ENCODE results near the gene ZNF385B. TPM values are rescaled to one million over a fixed set of nuclear protein-coding genes. Genes with fewer than 3 reads are reported as not detected.

Gene ZNF385B
- total RNA-seq, 4 donors from 2014 or later: 0.41 to 3.3 TPM; not detected in 2

DNA sequence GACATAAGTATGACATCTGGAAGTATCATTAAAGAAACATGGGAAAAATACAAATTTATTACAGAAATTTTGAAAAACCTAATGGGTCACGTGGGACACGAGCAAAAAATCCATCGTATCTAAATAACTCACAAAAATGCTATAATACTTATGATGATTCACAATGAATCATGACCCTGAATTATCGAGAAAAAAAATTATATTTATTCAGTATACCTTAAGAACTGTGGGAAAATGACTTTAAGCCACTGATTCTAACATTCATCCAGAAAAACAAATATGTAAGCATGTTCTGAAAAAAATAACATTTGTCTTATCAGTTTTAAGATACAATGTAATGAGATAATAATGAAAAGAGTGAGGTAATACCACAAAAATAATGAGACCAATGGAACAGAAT lies 51.8 kb downstream of the ZNF385B start:
- intact Hi-C loops (cut with DNase I; ENCODE audit: low total_unique reads): no loop called here
- TF ChIP-seq, protein P1, sequence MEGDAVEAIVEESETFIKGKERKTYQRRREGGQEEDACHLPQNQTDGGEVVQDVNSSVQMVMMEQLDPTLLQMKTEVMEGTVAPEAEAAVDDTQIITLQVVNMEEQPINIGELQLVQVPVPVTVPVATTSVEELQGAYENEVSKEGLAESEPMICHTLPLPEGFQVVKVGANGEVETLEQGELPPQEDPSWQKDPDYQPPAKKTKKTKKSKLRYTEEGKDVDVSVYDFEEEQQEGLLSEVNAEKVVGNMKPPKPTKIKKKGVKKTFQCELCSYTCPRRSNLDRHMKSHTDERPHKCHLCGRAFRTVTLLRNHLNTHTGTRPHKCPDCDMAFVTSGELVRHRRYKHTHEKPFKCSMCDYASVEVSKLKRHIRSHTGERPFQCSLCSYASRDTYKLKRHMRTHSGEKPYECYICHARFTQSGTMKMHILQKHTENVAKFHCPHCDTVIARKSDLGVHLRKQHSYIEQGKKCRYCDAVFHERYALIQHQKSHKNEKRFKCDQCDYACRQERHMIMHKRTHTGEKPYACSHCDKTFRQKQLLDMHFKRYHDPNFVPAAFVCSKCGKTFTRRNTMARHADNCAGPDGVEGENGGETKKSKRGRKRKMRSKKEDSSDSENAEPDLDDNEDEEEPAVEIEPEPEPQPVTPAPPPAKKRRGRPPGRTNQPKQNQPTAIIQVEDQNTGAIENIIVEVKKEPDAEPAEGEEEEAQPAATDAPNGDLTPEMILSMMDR (IDR thresholded peaks at IDR 0.05): no peak
- TF ChIP-seq POLR2A (IDR thresholded peaks at IDR 0.05): no peak

DNA sequence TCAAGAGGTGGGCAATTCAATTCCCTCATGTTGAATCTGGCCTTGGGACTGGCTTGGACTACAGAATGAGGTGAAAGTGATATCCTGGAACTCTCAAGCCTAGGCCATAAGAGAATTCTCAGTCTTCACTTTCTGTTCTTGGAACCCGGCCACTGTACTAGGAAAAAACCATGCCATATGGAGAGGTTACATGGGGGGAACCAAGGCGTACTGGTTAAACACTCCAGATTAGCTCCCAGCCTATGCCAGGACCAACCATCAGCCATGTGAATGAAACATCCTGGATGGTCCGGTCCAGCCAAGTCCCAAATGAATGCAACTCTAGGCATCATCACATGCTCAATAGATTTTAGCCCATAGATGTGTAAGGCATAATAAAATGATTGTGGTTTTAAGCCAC lies 56.4 kb downstream of the ZNF385B start:
- H3K4me1 ChIP-seq: no peaks in the 10 kb centered on the region
- DNase-seq: no peak
- no peak overlapping the region for H3K4me3 ChIP-seq
- no peak overlapping the region for H3K27ac ChIP-seq
- TF ChIP-seq POLR2A (IDR thresholded peaks at IDR 0.05): no peak
- TF ChIP-seq, protein P1 (IDR thresholded peaks at IDR 0.05): no peak
- no peaks in the 10 kb centered on the region for H3K9me3 ChIP-seq
- intact Hi-C loops (cut with DNase I; ENCODE audit: low total_unique reads): no loop called here
- H3K36me3 ChIP-seq: no peaks in the 10 kb centered on the region
- no peaks in the 10 kb centered on the region for H3K27me3 ChIP-seq

More for the DNA sequence above, 51.8 kb downstream of the ZNF385B start:
- Histone ChIP-seq H3K4me3 (no peak overlapping the region), H3K36me3 (no peaks in the 10 kb centered on the region), H3K27me3 (no peaks in the 10 kb centered on the region), H3K27ac (no peak overlapping the region), H3K9me3 (no peaks in the 10 kb centered on the region), H3K4me1 (no peaks in the 10 kb centered on the region)
- DNase-seq: no peak

DNA sequence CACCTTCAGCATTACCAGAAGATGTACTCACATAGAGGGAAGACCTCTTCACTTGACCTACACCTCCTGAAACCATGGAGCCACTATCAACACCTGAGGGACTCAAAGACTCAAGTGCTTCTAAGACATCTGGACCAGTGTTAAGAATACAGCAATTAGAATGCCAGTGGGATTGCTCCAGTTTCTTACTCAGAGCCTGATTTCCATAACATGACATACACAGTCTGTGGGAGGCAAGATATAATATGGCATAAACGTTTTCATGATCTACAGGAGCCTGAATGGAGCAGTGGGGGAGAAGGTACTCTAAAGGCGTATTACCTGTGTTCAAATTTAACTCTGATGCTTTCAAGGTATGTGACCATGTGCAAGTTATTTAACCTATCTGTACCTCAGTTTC lies 57.2 kb downstream of the ZNF385B start:
- intact Hi-C loops (cut with DNase I; ENCODE audit: low total_unique reads): no loop called here

GRCh38 chr2:179802051-179802882 lies 59.1 kb downstream of the ZNF385B start:
- TF ChIP-seq POLR2A (IDR thresholded peaks at IDR 0.05): no peak
- TF ChIP-seq, protein P1 (IDR thresholded peaks at IDR 0.05): no peak
- intact Hi-C loops (cut with DNase I; ENCODE audit: low total_unique reads): no loop called here
- no peak for DNase-seq
- Histone ChIP-seq H3K27me3 (no peaks in the 10 kb centered on the region), H3K27ac (no peak overlapping the region), H3K4me3 (no peak overlapping the region), H3K9me3 (no peaks in the 10 kb centered on the region), H3K36me3 (no peaks in the 10 kb centered on the region), H3K4me1 (no peaks in the 10 kb centered on the region)

More for the DNA sequence above, 57.2 kb downstream of the ZNF385B start:
- Histone ChIP-seq H3K4me3 (no peak overlapping the region), H3K36me3 (no peaks in the 10 kb centered on the region), H3K27ac (no peak overlapping the region), H3K9me3 (no peaks in the 10 kb centered on the region), H3K4me1 (no peaks in the 10 kb centered on the region), H3K27me3 (no peaks in the 10 kb centered on the region)
- TF ChIP-seq POLR2A (IDR thresholded peaks at IDR 0.05): no peak
- TF ChIP-seq, protein P1 (IDR thresholded peaks at IDR 0.05): no peak
- DNase-seq: no peak

DNA sequence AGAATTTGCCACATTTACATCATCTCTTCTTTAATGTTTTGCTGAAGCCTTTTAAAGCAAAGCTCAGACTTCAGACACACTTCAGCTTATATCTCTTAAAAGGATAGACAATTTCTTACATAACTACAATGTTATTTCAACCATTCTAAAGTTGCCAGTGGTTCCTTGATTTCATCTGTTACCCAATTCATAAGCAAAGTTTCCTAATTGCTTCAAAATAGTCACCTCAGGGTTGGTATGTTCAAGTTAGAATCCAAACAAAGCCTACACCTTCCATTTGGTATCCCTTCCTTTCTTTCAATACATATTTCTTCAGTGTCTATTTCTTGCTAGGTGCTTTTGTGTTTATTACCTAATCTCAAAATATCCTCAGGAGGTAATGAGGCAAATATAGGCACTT lies 60.6 kb downstream of the ZNF385B start:
- no peaks in the 10 kb centered on the region for H3K27me3 ChIP-seq
- intact Hi-C loops (cut with DNase I; ENCODE audit: low total_unique reads): no loop called here
- TF ChIP-seq POLR2A (IDR thresholded peaks at IDR 0.05): no peak
- TF ChIP-seq, protein P1 (IDR thresholded peaks at IDR 0.05): no peak
- no peak overlapping the region for H3K27ac ChIP-seq
- H3K9me3 ChIP-seq: no peaks in the 10 kb centered on the region
- no peak overlapping the region for H3K4me3 ChIP-seq
- no peak for DNase-seq
- no peaks in the 10 kb centered on the region for H3K4me1 ChIP-seq
- no peaks in the 10 kb centered on the region for H3K36me3 ChIP-seq

Data from uterus (tissue), 4 donors.